Parathyroid adenoma (tissue), 2 donors: ENCODE measurements around the gene PGAM2.

Experiments used
- H2AFZ ChIP-seq: fragments of 300-600 bp; sonication (generic); one replicate; pipeline ENCODE4 v1.7.0; 2017; ENCODE audit warnings: antibody characterized with exemption, mild to moderate bottlenecking
- H3K27ac ChIP-seq: fragments of 300-600 bp; sonication (generic); one replicate; pipeline ENCODE4 v1.7.0; 2017
- H3K27me3 ChIP-seq: fragments of 300-600 bp; sonication (generic); one replicate; pipeline ENCODE4 v1.7.0; 2017; ENCODE audit warnings: low read length; ENCODE audit not compliant: control insufficient read depth, insufficient read depth
- H3K36me3 ChIP-seq: fragments of 300-600 bp; sonication (generic); one replicate; pipeline ENCODE4 v1.7.0; 2017; ENCODE audit warnings: low read length; ENCODE audit not compliant: control insufficient read depth, insufficient read depth
- H3K4me1 ChIP-seq: fragments of 300-600 bp; sonication (generic); one replicate; pipeline ENCODE4 v1.7.0; 2017; ENCODE audit warnings: control low read depth
- H3K4me2 ChIP-seq: fragments of 300-600 bp; sonication (generic); one replicate; pipeline ENCODE4 v1.7.0; 2017; ENCODE audit warnings: low read length
- H3K4me3 ChIP-seq: fragments of 300-600 bp; sonication (generic); one replicate; pipeline ENCODE4 v1.7.0; 2017; ENCODE audit warnings: low read depth, low read length
- H3K79me2 ChIP-seq: fragments of 300-600 bp; sonication (generic); one replicate; pipeline ENCODE4 v1.7.0; 2017; ENCODE audit warnings: control low read depth
- H3K9ac ChIP-seq: fragments of 300-600 bp; sonication (generic); one replicate; pipeline ENCODE4 v1.7.0; 2017; ENCODE audit warnings: mild to moderate bottlenecking
- H3K9me3 ChIP-seq: fragments of 300-600 bp; sonication (generic); one replicate; pipeline ENCODE4 v1.7.0; 2017; ENCODE audit warnings: low read length; ENCODE audit not compliant: control insufficient read depth
- CTCF ChIP-seq: fragments of 300-600 bp; sonication (generic); IDR thresholded peaks from one replicate; pipeline ENCODE4 v1.7.0; 2017; ENCODE audit warnings: antibody characterized with exemption, mild to moderate bottlenecking
- donor health status: primary hyperparathyroidism.

Gene PGAM2

GRCh38 chr7:44060948-44061644, 4.3 kb downstream of the PGAM2 start:
- Histone ChIP-seq H3K36me3 (no peaks in the 10 kb centered on the region), H3K4me3 (no peak overlapping the region)
- TF ChIP-seq CTCF = no peak

GRCh38 chr7:44060091-44060947, 5.0 kb downstream of the PGAM2 start:
- H3K79me2 ChIP-seq = no peaks in the 10 kb centered on the region
- H3K27me3 ChIP-seq = no peaks in the 10 kb centered on the region
- no peaks in the 10 kb centered on the region for H3K9me3 ChIP-seq
- H2AFZ ChIP-seq = no peak overlapping the region
- no peak overlapping the region for H3K9ac ChIP-seq
- no peak for TF ChIP-seq CTCF
- no peak overlapping the region for H3K4me2 ChIP-seq
- no peaks in the 10 kb centered on the region for H3K36me3 ChIP-seq
- H3K4me3 ChIP-seq = no peak overlapping the region
- H3K27ac ChIP-seq = no peak overlapping the region
- H3K4me1 ChIP-seq = peaks cover 5% of the 10 kb centered on the region

More at GRCh38 chr7:44060948-44061644, 4.3 kb downstream of the PGAM2 start:
- Histone ChIP-seq H3K9me3 (no peaks in the 10 kb centered on the region), H3K4me2 (no peak overlapping the region), H2AFZ (no peak overlapping the region), H3K79me2 (no peaks in the 10 kb centered on the region), H3K27ac (no peak overlapping the region), H3K9ac (no peak overlapping the region), H3K27me3 (no peaks in the 10 kb centered on the region), H3K4me1 (peaks cover 12% of the 10 kb centered on the region)

- H3K27ac ChIP-seq = no peak overlapping the region
- H3K27me3 ChIP-seq = no peaks in the 10 kb centered on the region
- no peaks in the 10 kb centered on the region for H3K36me3 ChIP-seq
- no peak overlapping the region for H3K4me3 ChIP-seq
- H3K4me2 ChIP-seq = no peak overlapping the region
- no peak overlapping the region for H3K9ac ChIP-seq
- H3K79me2 ChIP-seq = no peaks in the 10 kb centered on the region
- peaks cover 3% of the 10 kb centered on the region for H3K4me1 ChIP-seq
- H2AFZ ChIP-seq = no peak overlapping the region
- TF ChIP-seq CTCF = no peak
- H3K9me3 ChIP-seq = no peaks in the 10 kb centered on the region
Measured at GRCh38 chr7:44059219-44060090, 5.9 kb downstream of the PGAM2 start.

GRCh38 chr7:44058759-44059218, 6.6 kb downstream of the PGAM2 start:
- H3K36me3 ChIP-seq = no peaks in the 10 kb centered on the region
- H3K27me3 ChIP-seq = no peaks in the 10 kb centered on the region
- no peak for TF ChIP-seq CTCF
- no peak overlapping the region for H3K9ac ChIP-seq
- no peak overlapping the region for H2AFZ ChIP-seq
- H3K4me2 ChIP-seq = no peak overlapping the region
- no peak overlapping the region for H3K4me3 ChIP-seq
- H3K9me3 ChIP-seq = no peaks in the 10 kb centered on the region
- peaks cover 3% of the 10 kb centered on the region for H3K4me1 ChIP-seq
- H3K79me2 ChIP-seq = no peaks in the 10 kb centered on the region
- H3K27ac ChIP-seq = no peak overlapping the region
